Chondrocyte (in vitro differentiated cells): ENCODE measurements around the gene WFDC6. TPM values are rescaled to one million over a fixed set of nuclear protein-coding genes. Genes with fewer than 3 reads are reported as not detected.

Experiments
- DNase-seq: peaks from one replicate; pipeline ENCODE4 v3.0.0; 2021; ENCODE audit warnings: mixed read lengths, low spot score
- H3K27ac Mint-ChIP-seq: one replicate; pipeline ENCODE4 v1.8.0; 2021; ENCODE audit warnings: mild to moderate bottlenecking, moderate library complexity, mixed read lengths; ENCODE audit not compliant: unreplicated experiment
- H3K27me3 Mint-ChIP-seq: 2 replicates; pipeline ENCODE4 v1.8.0; 2021; ENCODE audit warnings: low read depth, mixed read lengths
- H3K36me3 Mint-ChIP-seq: 2 replicates; pipeline ENCODE4 v1.8.0; 2021; ENCODE audit warnings: low read depth, mixed read lengths
- H3K4me1 Mint-ChIP-seq: 2 replicates; pipeline ENCODE4 v1.8.0; 2021; ENCODE audit warnings: low read depth, mild to moderate bottlenecking, mixed read lengths
- H3K4me3 Mint-ChIP-seq: one replicate; pipeline ENCODE4 v1.8.0; 2021; ENCODE audit warnings: mild to moderate bottlenecking, moderate library complexity, mixed read lengths; ENCODE audit not compliant: unreplicated experiment
- H3K9me3 Mint-ChIP-seq: 2 replicates; pipeline ENCODE4 v1.8.0; 2021; ENCODE audit warnings: low read depth, mixed read lengths
- CTCF ChIP-seq: fragments of 200-600 bp; sonication (generic); IDR thresholded peaks from 2 replicates; pipeline ENCODE4 v1.5.0; 2021; ENCODE audit warnings: antibody characterized with exemption, mild to moderate bottlenecking, moderate library complexity
- total RNA-seq: library from RNA; stranded (reverse); gene quantifications from 3 replicates; pipeline ENCODE4 v1.2.1, GENCODE V29; 2021

The WFDC6 gene
- total RNA-seq, 1 donor from 2014 or later: not detected

GRCh38 chr20:45507011-45507820 lies 32.1 kb downstream of the WFDC6 start:
- no peaks in the 10 kb centered on the region for H3K36me3 Mint-ChIP-seq
- H3K27me3 Mint-ChIP-seq: peaks cover 20% of the 10 kb centered on the region
- H3K27ac Mint-ChIP-seq: no peak overlapping the region
- no peak overlapping the region for H3K4me3 Mint-ChIP-seq
- TF ChIP-seq CTCF: no peak
- no peak for DNase-seq
- H3K9me3 Mint-ChIP-seq: no peaks in the 10 kb centered on the region
- H3K4me1 Mint-ChIP-seq: no peaks in the 10 kb centered on the region

GRCh38 chr20:45506398-45506797 lies 32.9 kb downstream of the WFDC6 start:
- H3K27me3 Mint-ChIP-seq: peaks cover 24% of the 10 kb centered on the region
- H3K36me3 Mint-ChIP-seq: no peaks in the 10 kb centered on the region
- H3K27ac Mint-ChIP-seq: no peak overlapping the region
- no peaks in the 10 kb centered on the region for H3K4me1 Mint-ChIP-seq
- H3K4me3 Mint-ChIP-seq: no peak overlapping the region
- TF ChIP-seq CTCF: no peak
- no peak for DNase-seq
- H3K9me3 Mint-ChIP-seq: no peaks in the 10 kb centered on the region

DNA sequence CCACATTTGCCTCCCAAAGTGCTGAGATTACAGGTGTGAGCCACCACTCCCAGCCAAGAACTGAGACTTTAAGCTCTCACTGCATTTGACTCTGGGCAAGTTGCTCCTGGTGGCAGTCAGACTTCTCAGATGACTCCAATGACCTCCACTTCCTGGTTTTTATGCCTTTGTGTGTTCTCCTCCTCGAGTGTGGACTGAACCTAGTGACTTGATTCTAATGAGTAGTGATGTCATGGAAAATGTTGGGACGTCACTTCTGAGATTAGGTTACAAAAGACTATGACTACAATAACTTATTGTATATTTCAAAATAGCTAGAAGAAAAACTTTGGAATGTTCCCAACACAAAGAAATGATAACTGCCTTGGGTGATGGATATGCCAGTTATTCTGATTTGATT lies 35.9 kb downstream of the WFDC6 start:
- no peak for DNase-seq
- H3K4me1 Mint-ChIP-seq: no peaks in the 10 kb centered on the region
- H3K9me3 Mint-ChIP-seq: no peaks in the 10 kb centered on the region
- no peak overlapping the region for H3K4me3 Mint-ChIP-seq
- no peaks in the 10 kb centered on the region for H3K36me3 Mint-ChIP-seq
- H3K27me3 Mint-ChIP-seq: peaks cover 22% of the 10 kb centered on the region
- TF ChIP-seq CTCF: no peak
- no peak overlapping the region for H3K27ac Mint-ChIP-seq

DNA sequence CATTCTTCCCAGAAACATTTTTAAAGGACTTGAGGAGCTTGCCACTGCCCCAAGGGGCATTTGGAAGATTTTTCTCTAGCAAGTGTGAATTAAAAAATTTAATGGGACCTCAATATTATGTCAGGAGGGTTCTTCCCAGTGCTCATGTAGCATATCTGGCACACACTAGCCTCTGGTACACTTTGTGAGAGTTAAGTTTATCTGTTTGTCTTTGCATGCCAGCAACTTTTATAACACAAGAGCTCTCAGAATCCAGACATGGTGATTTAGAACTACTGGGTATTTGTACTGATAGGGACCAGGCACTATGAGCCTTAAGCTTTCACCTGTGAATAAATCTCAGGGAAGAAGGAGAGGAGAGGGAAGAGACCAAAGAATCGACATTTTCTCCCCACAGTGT lies 36.7 kb downstream of the WFDC6 start:
- H3K36me3 Mint-ChIP-seq: no peaks in the 10 kb centered on the region
- H3K4me3 Mint-ChIP-seq: no peak overlapping the region
- H3K9me3 Mint-ChIP-seq: no peaks in the 10 kb centered on the region
- H3K4me1 Mint-ChIP-seq: no peaks in the 10 kb centered on the region
- DNase-seq: no peak
- H3K27ac Mint-ChIP-seq: no peak overlapping the region
- no peak for TF ChIP-seq CTCF
- peaks cover 18% of the 10 kb centered on the region for H3K27me3 Mint-ChIP-seq

GRCh38 chr20:45501600-45501999 lies 37.7 kb downstream of the WFDC6 start:
- no peak for DNase-seq
- peaks cover 17% of the 10 kb centered on the region for H3K27me3 Mint-ChIP-seq
- H3K4me3 Mint-ChIP-seq: no peak overlapping the region
- no peaks in the 10 kb centered on the region for H3K4me1 Mint-ChIP-seq
- H3K9me3 Mint-ChIP-seq: no peaks in the 10 kb centered on the region
- no peak overlapping the region for H3K27ac Mint-ChIP-seq
- H3K36me3 Mint-ChIP-seq: no peaks in the 10 kb centered on the region
- no peak for TF ChIP-seq CTCF
